Measurements from ENCODE around the gene FAM169A. TPM values are rescaled to one million over a fixed set of nuclear protein-coding genes. Genes with fewer than 3 reads are reported as not detected.
"Not testable (repeated sequence)": the region's sequence is repeated elsewhere in the genome, so short reads cannot be mapped to it uniquely, and the experiment has no call there.

The FAM169A gene
- polyA plus RNA-seq, 1 donor from 2014 or later = 46.7 TPM

DNA sequence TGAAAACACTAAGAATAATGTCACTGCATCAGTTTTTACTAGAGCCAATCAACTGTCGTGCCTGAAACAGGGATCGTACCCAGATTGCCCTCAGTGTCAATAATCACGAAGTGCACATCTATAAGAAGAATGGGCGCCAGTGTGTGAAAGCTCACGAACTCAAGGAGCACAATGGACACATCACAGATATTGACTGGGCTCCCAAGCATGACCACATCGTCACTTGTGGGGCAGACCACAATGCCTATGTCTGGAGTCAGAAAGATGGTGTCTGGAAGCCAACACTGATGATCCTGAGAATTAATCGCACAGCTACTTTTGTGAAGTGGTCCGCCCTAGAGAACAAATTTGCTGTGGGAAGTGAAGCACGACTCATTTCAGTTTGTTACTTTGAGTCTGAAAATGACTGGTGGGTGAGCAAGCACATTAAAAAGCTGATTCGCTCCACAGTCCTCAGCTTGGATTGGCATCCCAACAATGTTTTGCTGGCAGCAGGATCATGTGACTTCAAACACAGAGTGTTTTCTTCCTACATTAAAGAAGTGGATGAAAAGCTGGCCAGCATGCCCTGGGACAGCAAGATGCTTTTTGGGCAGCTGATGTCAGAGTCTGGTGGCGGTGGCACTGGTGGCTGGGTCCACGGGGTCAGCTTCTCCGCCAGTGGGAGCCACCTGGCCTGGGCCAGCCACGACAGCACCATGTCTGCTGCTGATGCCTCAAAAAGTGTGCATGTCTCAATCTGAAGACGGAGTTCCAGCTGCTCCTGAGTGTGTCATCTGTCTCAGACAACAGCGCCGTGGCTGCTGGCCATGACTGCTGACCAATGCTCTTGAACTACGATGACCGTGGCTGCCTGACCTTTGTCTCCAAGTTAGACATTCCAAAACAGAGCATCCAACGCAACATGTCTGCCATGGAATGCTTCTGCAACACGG is 66.9 kb downstream of the FAM169A start:
- Histone ChIP-seq H3K4me3 (ENCODE audit: low read length) (no peak overlapping the region), H3K9ac (ENCODE audit: low read length) (no peak overlapping the region), H3K79me2 (replicated peaks; ENCODE audit: insufficient read depth, low read length) (no peaks in the 10 kb centered on the region), H3K9me2 (ENCODE audit: insufficient read depth, low read length) (no peaks in the 10 kb centered on the region), H2AFZ (ENCODE audit: low read depth, low read length) (no peak overlapping the region), H3F3A (ENCODE audit: insufficient read depth, low read length, poor library complexity, severe bottlenecking) (no peaks in the 10 kb centered on the region), H3K4me2 (ENCODE audit: low read length) (no peak overlapping the region), H3K36me3 (ENCODE audit: insufficient read depth, low read length) (no peaks in the 10 kb centered on the region), H3K27ac (ENCODE audit: low read length) (no peak overlapping the region), H4K20me1 (ENCODE audit: insufficient read depth) (no peaks in the 10 kb centered on the region), H3K27me3 (ENCODE audit: insufficient read depth, low read depth, low read length) (no peaks in the 10 kb centered on the region), H3K9me3 (ENCODE audit: low read length) (no peaks in the 10 kb centered on the region)
- TF ChIP-seq EP300 (conservative IDR thresholded peaks at IDR 0.05; ENCODE audit: poor library complexity, severe bottlenecking) = no peak
- no peak for TF ChIP-seq SMC3 (conservative IDR thresholded peaks at IDR 0.05; ENCODE audit: poor library complexity)
- TF ChIP-seq RAD21 (conservative IDR thresholded peaks at IDR 0.05) = no peak
- TF ChIP-seq MXI1 (conservative IDR thresholded peaks at IDR 0.05; ENCODE audit: poor library complexity, severe bottlenecking) = no peak
- no peak for TF ChIP-seq TAF1 (IDR thresholded peaks at IDR 0.05; ENCODE audit: low read depth)
- TF ChIP-seq, protein P1, sequence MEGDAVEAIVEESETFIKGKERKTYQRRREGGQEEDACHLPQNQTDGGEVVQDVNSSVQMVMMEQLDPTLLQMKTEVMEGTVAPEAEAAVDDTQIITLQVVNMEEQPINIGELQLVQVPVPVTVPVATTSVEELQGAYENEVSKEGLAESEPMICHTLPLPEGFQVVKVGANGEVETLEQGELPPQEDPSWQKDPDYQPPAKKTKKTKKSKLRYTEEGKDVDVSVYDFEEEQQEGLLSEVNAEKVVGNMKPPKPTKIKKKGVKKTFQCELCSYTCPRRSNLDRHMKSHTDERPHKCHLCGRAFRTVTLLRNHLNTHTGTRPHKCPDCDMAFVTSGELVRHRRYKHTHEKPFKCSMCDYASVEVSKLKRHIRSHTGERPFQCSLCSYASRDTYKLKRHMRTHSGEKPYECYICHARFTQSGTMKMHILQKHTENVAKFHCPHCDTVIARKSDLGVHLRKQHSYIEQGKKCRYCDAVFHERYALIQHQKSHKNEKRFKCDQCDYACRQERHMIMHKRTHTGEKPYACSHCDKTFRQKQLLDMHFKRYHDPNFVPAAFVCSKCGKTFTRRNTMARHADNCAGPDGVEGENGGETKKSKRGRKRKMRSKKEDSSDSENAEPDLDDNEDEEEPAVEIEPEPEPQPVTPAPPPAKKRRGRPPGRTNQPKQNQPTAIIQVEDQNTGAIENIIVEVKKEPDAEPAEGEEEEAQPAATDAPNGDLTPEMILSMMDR (IDR thresholded peaks at IDR 0.05; ENCODE audit: poor library complexity, severe bottlenecking) = no peak
- no peak for TF ChIP-seq EZH2 (IDR thresholded peaks at IDR 0.05; ENCODE audit: borderline replicate concordance, insufficient read depth, low read length, poor library complexity, severe bottlenecking)
- TF ChIP-seq POLR2AphosphoS5 (IDR thresholded peaks at IDR 0.05) = no peak
- TF ChIP-seq, protein P2, sequence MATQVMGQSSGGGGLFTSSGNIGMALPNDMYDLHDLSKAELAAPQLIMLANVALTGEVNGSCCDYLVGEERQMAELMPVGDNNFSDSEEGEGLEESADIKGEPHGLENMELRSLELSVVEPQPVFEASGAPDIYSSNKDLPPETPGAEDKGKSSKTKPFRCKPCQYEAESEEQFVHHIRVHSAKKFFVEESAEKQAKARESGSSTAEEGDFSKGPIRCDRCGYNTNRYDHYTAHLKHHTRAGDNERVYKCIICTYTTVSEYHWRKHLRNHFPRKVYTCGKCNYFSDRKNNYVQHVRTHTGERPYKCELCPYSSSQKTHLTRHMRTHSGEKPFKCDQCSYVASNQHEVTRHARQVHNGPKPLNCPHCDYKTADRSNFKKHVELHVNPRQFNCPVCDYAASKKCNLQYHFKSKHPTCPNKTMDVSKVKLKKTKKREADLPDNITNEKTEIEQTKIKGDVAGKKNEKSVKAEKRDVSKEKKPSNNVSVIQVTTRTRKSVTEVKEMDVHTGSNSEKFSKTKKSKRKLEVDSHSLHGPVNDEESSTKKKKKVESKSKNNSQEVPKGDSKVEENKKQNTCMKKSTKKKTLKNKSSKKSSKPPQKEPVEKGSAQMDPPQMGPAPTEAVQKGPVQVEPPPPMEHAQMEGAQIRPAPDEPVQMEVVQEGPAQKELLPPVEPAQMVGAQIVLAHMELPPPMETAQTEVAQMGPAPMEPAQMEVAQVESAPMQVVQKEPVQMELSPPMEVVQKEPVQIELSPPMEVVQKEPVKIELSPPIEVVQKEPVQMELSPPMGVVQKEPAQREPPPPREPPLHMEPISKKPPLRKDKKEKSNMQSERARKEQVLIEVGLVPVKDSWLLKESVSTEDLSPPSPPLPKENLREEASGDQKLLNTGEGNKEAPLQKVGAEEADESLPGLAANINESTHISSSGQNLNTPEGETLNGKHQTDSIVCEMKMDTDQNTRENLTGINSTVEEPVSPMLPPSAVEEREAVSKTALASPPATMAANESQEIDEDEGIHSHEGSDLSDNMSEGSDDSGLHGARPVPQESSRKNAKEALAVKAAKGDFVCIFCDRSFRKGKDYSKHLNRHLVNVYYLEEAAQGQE (IDR thresholded peaks at IDR 0.05; ENCODE audit: borderline replicate concordance) = no peak

DNA sequence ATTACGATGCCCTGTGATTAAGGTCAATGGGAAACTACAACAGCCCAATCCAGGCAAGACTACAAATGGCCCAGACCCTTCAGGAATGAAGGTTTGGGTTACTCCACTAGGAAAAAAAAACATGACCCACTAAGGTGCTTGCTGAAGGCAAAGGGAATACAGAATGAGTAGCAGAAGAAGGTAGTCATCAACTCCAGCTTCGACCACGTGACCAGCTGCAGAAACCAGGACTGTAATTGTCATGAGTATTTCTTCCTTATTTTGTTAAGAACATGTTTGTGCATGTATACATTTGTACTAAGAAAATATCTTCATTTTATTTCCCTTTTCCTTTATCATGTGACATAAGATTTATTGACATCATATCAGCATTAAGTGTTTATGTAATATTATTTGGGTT is 74.5 kb downstream of the FAM169A start:
- H3K9ac ChIP-seq (ENCODE audit: low read length); H4K20me1 ChIP-seq (ENCODE audit: insufficient read depth); H3K4me2 ChIP-seq (ENCODE audit: low read length); H2AFZ ChIP-seq (ENCODE audit: low read depth, low read length); H3K9me2 ChIP-seq (ENCODE audit: insufficient read depth, low read length); H3F3A ChIP-seq (ENCODE audit: insufficient read depth, low read length, poor library complexity, severe bottlenecking); H3K79me2 ChIP-seq (replicated peaks; ENCODE audit: insufficient read depth, low read length); H3K36me3 ChIP-seq (ENCODE audit: insufficient read depth, low read length); H3K27ac ChIP-seq (ENCODE audit: low read length); H3K27me3 ChIP-seq (ENCODE audit: insufficient read depth, low read depth, low read length); H3K4me3 ChIP-seq (ENCODE audit: low read length); H3K9me3 ChIP-seq (ENCODE audit: low read length): not testable (repeated sequence)
